ENCODE data around the gene AHI1.

The AHI1 gene

GRCh38 chr6:135451617-135452190, 45.8 kb downstream of the AHI1 start:
- peak; percentile 43 for DNase-seq

DNA sequence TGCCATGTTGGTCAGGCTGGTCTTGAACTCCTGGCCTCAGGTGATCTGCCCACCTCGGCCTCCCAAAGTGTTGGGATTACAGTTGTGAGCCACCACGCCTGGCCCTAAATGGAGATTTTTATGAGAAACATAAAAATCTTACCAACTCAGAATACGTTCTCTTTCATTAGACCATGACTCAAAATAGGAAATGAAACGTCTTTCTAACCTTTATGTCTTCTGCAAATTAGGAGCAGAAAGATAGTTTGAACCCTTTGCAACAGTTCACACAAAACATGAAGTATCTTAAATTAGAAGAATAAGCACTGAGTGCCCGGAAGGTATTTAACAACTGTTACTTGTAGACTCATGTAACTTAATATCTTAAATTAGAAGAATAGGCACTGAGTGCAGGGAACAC, 48.3 kb downstream of the AHI1 start:
- DNase-seq: no peak

- no peak for DNase-seq
Measured at GRCh38 chr6:135440087-135440792, 57.3 kb downstream of the AHI1 start.

- no peak for DNase-seq
Measured at GRCh38 chr6:135439549-135439948, 58.0 kb downstream of the AHI1 start.

GRCh38 chr6:135438907-135439535, 58.5 kb downstream of the AHI1 start:
- DNase-seq: peak; percentile 52

GRCh38 chr6:135434991-135435390, 62.5 kb downstream of the AHI1 start:
- DNase-seq: no peak

DNA sequence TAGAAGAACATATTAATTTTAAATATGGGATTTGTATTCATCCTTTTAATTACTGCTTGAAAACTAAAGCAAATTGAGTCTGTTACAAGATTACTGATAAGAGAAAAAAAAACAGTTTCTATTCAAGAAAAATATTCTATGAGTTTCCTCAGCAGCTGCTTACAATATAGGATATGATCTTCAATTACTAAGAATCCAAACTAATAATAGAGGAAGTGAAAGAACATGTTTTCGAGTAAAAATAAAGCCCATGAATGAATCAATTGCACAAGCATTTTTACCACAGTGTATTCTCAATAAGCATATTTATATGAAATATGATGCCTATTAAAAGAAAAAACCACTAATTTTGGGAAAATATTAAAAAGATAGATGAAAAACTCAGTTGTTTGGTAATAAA, 63.4 kb downstream of the AHI1 start:
- no peak for DNase-seq

DNA sequence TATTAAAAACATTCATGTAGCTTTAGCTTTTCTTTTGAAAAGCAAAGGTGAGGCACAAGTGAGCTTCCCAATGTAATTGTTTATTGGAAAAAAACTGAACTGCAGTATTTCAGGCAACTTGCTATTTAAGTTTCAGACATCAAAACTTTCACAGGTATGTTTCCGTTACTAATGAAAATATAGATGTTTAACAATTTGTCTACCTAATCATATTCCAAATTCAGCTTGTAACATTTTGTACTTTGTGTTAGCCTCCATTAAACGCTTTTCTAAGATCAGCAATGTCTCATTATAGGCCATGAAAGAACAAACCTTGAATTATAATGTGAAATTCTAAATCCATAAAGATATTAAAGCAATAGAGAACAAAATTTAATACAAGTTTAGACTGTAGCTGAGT, 69.5 kb downstream of the AHI1 start:
- no peak for DNase-seq

GRCh38 chr6:135426833-135427232, 70.7 kb downstream of the AHI1 start:
- no peak for DNase-seq

DNA sequence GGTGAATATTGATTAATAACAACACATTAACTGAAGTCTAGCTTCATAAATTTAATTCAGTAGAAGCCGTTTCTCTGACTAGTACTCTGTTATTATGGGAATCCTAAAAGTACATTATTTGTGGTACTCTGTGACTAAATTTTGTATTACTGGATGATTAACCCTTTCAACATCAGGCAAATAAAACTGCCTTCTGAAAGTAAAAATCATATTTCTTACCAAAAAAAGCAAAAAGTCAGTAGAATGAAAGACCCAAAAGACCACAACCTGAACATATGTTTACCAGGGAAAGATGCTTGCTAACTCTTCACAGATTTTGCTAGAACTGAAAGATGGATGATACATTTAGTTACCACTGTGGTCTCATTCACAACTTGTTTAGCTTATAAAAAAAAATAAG, 73.2 kb downstream of the AHI1 start:
- DNase-seq: no peak

- DNase-seq: peak; percentile 49
Measured at GRCh38 chr6:135423649-135424128, 73.9 kb downstream of the AHI1 start.

DNA sequence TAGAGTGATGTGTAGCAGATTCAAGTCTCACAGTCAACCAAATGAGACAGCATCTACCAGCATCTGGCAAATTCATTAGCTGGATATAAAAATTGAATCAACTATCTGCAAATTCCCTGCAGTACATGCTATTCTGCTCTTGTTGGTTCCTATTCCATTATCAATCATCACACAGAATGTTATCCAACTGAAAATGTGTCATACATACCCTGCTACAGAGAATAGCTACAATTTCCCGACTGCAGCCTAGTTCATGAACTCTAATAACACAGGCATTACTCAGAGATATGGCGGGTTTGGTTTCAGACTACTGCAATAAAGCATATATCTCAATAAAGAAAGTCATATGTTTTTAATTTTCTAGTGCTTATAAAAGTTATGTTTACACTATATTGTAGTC, 78.4 kb downstream of the AHI1 start:
- DNase-seq: peak; percentile 82

DNA sequence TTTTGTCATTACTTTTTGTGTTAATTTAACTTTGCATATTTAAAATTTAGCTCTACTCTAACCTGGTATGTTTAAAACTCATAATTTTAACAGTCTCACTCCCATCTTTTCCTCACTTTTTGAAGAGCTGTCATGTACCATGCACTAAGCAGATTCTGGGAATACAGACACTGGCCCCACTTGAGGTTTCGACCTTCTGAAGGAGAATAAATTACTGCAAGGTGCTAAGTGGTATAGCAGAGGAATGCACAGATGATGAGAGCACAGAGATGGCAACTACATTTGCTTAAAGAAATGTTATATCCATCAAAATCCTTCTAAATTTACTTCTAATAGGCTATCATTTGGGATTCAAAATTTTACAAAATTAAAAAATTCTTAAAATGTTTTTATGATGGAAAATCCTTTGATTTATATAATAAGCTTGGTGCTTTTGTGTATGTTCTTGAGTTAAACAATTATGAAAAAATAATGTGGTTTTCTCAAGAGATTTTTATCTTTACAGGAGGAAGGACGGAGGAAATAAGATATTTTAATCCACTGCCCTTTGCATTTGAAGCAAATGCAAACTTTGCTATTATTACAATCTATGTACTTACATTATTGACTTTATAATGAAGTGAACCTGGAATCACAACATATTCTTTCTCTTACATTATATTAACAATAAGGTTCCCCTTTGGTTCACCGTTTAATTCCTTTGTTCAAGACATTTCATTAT, 79.3 kb downstream of the AHI1 start:
- DNase-seq: no peak

DNA sequence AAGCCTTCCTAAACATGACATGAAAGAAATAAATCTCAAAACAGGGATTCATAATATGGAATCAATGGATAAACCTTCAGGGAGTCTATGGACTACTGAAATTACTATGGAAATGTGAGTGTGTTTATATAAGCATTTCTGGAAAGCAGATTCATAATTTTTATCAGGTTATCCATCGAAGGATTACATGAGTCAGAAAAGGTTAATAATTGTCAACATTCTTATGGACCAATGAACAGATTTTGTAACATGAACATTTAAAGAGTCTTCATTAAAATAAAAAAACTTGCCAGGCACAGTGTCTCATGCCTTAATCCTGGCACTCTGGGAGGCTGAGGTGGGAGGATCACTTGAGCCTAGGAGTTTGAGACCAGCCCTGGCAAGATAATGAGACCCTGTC, 84.8 kb downstream of the AHI1 start:
- peak; percentile 62 for DNase-seq

DNA sequence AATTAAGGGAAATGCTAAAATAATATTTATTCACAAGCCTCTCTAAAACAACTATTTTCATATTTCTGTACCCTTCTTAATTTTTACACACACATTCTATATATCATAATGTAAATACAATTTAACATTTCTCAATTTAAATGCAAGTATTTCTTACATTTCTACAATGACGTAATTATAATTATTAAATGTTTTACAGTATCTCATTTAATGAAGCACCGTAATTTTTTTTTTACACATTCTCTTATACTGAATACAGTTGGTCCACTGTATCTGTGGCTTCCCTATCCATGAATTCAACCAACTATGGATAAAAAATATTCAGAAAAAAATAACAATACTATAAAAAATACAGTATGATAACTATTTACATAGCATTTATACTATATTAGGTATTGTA, 85.7 kb downstream of the AHI1 start:
- no peak for DNase-seq

GRCh38 chr6:135411339-135411738, 86.2 kb downstream of the AHI1 start:
- DNase-seq: no peak

DNA sequence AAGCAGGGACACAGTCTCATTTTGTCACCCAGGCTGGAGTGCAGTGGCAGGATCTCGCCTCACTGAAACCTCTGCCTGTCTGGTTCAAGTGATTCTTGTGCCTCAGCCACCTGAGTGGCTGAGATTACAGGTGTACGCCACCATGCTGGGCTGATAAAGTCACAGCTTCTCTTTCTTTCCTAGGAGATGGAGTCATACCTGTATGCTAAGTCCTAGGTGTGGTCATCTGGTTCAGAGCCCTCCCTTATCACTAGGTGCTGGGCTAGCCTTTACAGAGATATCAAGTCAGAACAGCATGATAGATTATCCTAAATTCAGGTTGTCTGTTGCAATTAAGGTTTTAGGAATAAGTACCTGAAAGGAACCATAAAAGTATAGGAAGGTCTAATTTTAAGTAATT, 86.7 kb downstream of the AHI1 start:
- DNase-seq: no peak

- no peak for DNase-seq
Measured at GRCh38 chr6:135403584-135403983, 94.0 kb downstream of the AHI1 start.

DNA sequence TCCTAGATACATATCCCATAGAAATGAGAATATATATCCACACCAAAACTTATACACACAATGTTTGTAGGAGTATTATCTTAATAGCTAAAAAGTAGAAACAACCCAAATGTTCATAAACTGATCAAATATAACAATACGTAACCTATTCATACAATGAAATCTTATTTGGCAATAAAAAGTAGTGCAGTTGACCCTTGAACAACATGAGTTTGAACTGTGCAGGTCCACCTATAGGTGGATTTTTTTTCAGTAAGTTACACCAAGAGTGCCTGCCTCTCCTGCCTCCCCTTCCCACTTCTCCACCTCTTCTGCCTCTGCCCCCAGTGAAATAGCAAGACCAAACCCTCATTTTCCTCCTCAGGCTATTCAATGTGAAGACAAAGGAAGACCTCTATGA, 95.2 kb downstream of the AHI1 start:
- no peak for DNase-seq

DNA sequence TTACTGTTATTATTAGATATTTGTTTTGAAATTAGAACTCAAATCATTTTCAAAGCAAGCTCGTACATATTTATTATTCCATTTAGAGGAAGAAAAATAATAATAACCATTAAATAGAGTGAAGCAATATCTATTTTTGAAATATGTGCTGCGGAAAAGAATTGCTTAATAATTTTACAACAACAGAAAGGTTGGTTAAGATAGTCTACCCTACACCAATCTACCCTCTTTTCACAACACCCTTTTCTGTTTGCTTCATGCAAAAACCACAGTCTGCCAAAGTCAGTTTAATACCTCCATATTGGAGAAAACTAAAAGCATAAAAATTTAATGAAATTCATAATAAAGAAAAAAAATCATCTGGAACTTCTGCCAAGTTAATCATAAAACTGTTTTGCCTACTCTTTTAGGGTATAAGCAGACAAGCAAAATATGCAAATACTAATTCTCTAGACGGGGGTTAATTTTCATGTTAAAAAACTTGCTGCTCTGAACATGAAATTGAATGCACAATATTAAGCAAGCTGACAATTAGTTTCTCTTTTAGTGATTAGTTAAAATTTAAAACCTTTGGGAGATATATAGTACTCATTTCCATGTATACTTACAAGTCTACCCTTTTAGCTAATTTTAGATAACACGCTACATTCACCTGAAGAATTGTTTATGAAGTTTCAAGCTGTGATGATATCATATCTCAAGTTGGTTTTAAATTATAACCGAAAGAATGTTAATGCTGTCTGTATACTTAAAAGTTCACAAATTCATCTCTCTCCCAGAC, 100.2 kb downstream of the AHI1 start:
- no peak for DNase-seq

DNA sequence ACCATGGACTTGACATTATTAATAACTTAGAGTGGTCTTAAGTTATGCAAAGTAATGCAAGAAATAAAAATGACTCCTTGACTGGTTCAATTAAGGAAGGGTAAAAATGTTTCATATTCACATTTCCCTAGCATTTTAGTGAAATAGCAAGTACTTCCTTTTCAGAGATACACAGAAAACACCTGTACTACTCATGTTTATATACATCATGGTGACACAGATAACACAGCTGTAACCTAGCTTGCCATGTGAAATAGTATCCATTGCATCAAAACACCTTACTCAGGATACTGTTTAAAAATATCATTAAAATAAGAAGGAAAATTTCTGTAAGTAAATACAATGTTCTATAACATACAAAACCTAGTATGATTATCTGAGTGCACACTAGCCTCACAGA, 102.4 kb downstream of the AHI1 start:
- no peak for DNase-seq

- DNase-seq: no peak
Measured at GRCh38 chr6:135393289-135393688, 104.3 kb downstream of the AHI1 start.

- no peak for DNase-seq
Measured at GRCh38 chr6:135390458-135390857, 107.1 kb downstream of the AHI1 start.
